GM21515 (cell line): ENCODE measurements around the gene ABLIM2.

ENCODE experiments used
- ATAC-seq: cut with Tn5 transposase; IDR thresholded peaks from one replicate; pipeline ENCODE4 v1.9.1; 2021; ENCODE audit not compliant: unreplicated experiment

Gene ABLIM2

GRCh38 chr4:8176547-8177399, 18.2 kb upstream of the ABLIM2 start:
- peak; percentile 59 for ATAC-seq

- no peak for ATAC-seq
These were observed 17.1 kb upstream of the ABLIM2 start for GRCh38 chr4:8175686-8176085.

GRCh38 chr4:8174970-8175369, 16.4 kb upstream of the ABLIM2 start:
- ATAC-seq: no peak

- no peak for ATAC-seq
These were observed 15.1 kb upstream of the ABLIM2 start for GRCh38 chr4:8173492-8174242.

GRCh38 chr4:8171984-8172924, 13.6 kb upstream of the ABLIM2 start:
- peak; percentile 71 for ATAC-seq

GRCh38 chr4:8171266-8171665, 12.7 kb upstream of the ABLIM2 start:
- no peak for ATAC-seq

GRCh38 chr4:8170341-8170740, 11.7 kb upstream of the ABLIM2 start:
- ATAC-seq: no peak

GRCh38 chr4:8169763-8170162, 11.2 kb upstream of the ABLIM2 start:
- ATAC-seq: no peak

GRCh38 chr4:8168832-8169598, 10.4 kb upstream of the ABLIM2 start:
- ATAC-seq: no peak

GRCh38 chr4:8168232-8168631, 9.6 kb upstream of the ABLIM2 start:
- no peak for ATAC-seq

GRCh38 chr4:8167815-8168214, 9.2 kb upstream of the ABLIM2 start:
- ATAC-seq: no peak

- no peak for ATAC-seq
These were observed 8.7 kb upstream of the ABLIM2 start for GRCh38 chr4:8167291-8167690.

- no peak for ATAC-seq
These were observed 6.8 kb upstream of the ABLIM2 start for GRCh38 chr4:8165374-8165896.

- no peak for ATAC-seq
These were observed 6.1 kb upstream of the ABLIM2 start for GRCh38 chr4:8164687-8165086.

GRCh38 chr4:8164194-8164565, 5.6 kb upstream of the ABLIM2 start:
- no peak for ATAC-seq

- ATAC-seq: no peak
These were observed 5.0 kb upstream of the ABLIM2 start for GRCh38 chr4:8163436-8164193.

- ATAC-seq: no peak
These were observed 4.4 kb upstream of the ABLIM2 start for GRCh38 chr4:8163026-8163425.

- no peak for ATAC-seq
These were observed 4.0 kb upstream of the ABLIM2 start for GRCh38 chr4:8162625-8163024.

- no peak for ATAC-seq
These were observed 2.0 kb upstream of the ABLIM2 start for GRCh38 chr4:8160572-8160971.

- no peak for ATAC-seq
These were observed 1.6 kb upstream of the ABLIM2 start for GRCh38 chr4:8160233-8160560.
